Panc1 (cell line): ENCODE measurements around the gene TFEB. TPM values are rescaled to one million over a fixed set of nuclear protein-coding genes. Genes with fewer than 3 reads are reported as not detected.

ENCODE experiments used
- ATAC-seq: fragments of 200-7000 bp; cut with Tn5 transposase; 2 replicates; pipeline ENCODE4 v1.9.1; 2020; ENCODE audit warnings: mild to moderate bottlenecking, moderate library complexity
- BruUV-seq: library from RNA; stranded (reverse); fragments of 400-500 nt; replicated peaks from 2 replicates; lab custom pipeline; 2021; lab: Mats Ljungman, UMichigan
- CTCF ChIA-PET: fragments of 300-600 bp; sonication (Branson Sonifier 250); formaldehyde crosslinking; loops from one replicate; lab custom pipeline; 2022; ENCODE audit warnings: antibody characterized with exemption; lab: Charles Lee
- POLR2A ChIA-PET: fragments of 300-600 bp; sonication (Branson Sonifier 250); formaldehyde crosslinking; loops from one replicate; lab custom pipeline; 2022; ENCODE audit warnings: antibody characterized with exemption; lab: Charles Lee
- DNase-seq: peaks from one replicate; pipeline ENCODE4 v3.0.0-alpha.2; 2010; ENCODE audit warnings: low read depth, low spot score
- H3K27ac ChIP-seq: 2 replicates; pipeline ENCODE4 v1.5.1; 2011; ENCODE audit warnings: mild to moderate bottlenecking, low read length, inconsistent platforms
- H3K27me3 ChIP-seq: fragments of 200-500 bp; sonication (Bioruptor generic); 2 replicates; pipeline ENCODE4 v1.6.0; 2014; ENCODE audit warnings: low read length, inconsistent platforms; ENCODE audit not compliant: control insufficient read depth, insufficient read depth
- H3K36me3 ChIP-seq: fragments of 200-500 bp; sonication (Bioruptor generic); 2 replicates; pipeline ENCODE4 v1.5.1; 2014; ENCODE audit warnings: inconsistent platforms, mild to moderate bottlenecking, low read length, moderate library complexity; ENCODE audit not compliant: control insufficient read depth, insufficient read depth
- H3K4me1 ChIP-seq: 2 replicates; pipeline ENCODE4 v1.5.1; 2011; ENCODE audit warnings: inconsistent platforms, mild to moderate bottlenecking, low read length, moderate library complexity; ENCODE audit not compliant: control insufficient read depth, insufficient read depth
- H3K4me3 ChIP-seq, 2 experiments: 2 replicates each; pipeline ENCODE4 v1.5.1; 2011 to 2012; ENCODE audit warnings: low read depth in 2 of 2, low read length in 2 of 2, mild to moderate bottlenecking in 2 of 2, inconsistent platforms in 1 of 2, moderate library complexity in 1 of 2
- H3K9me3 ChIP-seq: fragments of 200-500 bp; sonication (Bioruptor generic); 2 replicates; pipeline ENCODE4 v1.5.1; 2014; ENCODE audit warnings: low read depth, mild to moderate bottlenecking, inconsistent platforms, low read length, moderate library complexity; ENCODE audit not compliant: control insufficient read depth, insufficient read depth
- POLR2AphosphoS5 ChIP-seq: IDR thresholded peaks from 2 replicates; pipeline ENCODE4 v1.6.1; 2012; ENCODE audit warnings: mild to moderate bottlenecking, low read depth, low read length, moderate library complexity
- REST ChIP-seq, 2 experiments: IDR thresholded peaks; 2 replicates each; pipeline ENCODE4 v1.6.1; 2011 to 2012; ENCODE audit warnings: low read depth in 2 of 2, control low read depth in 1 of 2, low read length in 1 of 2, mild to moderate bottlenecking in 1 of 2, moderate library complexity in 1 of 2; ENCODE audit not compliant: insufficient read depth in 1 of 2
- SIN3A ChIP-seq: IDR thresholded peaks from 2 replicates; pipeline ENCODE4 v1.6.1; 2012; ENCODE audit warnings: low read depth, mild to moderate bottlenecking, low read length, moderate library complexity, borderline replicate concordance; ENCODE audit not compliant: insufficient read depth
- TCF7L2 ChIP-seq: IDR thresholded peaks from 2 replicates; pipeline ENCODE4 v1.6.1; 2011; ENCODE audit warnings: mild to moderate bottlenecking, low read depth, low read length, inconsistent platforms
- in situ Hi-C: cut with HindIII; loops from 2 replicates; pipeline ENCODE4 v1.10.0; 2016; ENCODE audit warnings: low sequenced_read_pairs, low pct_unique_long_range_greater_than_20kb
- intact Hi-C: fragments of 100-400 bp; cut with micrococcal nuclease; formaldehyde crosslinking; loops from one replicate; pipeline ENCODE4 v1.10.0; 2022; ENCODE audit not compliant: unreplicated experiment
- total RNA-seq: library from RNA; stranded (reverse); gene quantifications from one replicate; pipeline ENCODE4 v1.2.1, GENCODE V29; 2021; ENCODE audit not compliant: unreplicated experiment
- TF ChIP-seq, protein P1 (sequence below): fragments of 450-650 bp; IDR thresholded peaks from 2 replicates; pipeline ENCODE4 v1.5.1; 2017; ENCODE audit warnings: mild to moderate bottlenecking

The TFEB gene
- total RNA-seq, 1 experiment from 2014 or later, result 13.3 TPM

GRCh38 chr6:41680182-41680965, 55.0 kb downstream of the TFEB start:
- Histone ChIP-seq H3K27ac (no peak overlapping the region), H3K27me3 (no peaks in the 10 kb centered on the region), H3K4me1 (no peaks in the 10 kb centered on the region; the same call in none of the 2 replicates), H3K4me3 (no peak overlapping the region), H3K36me3 (no peaks in the 10 kb centered on the region), H3K9me3 (no peaks in the 10 kb centered on the region)
- intact Hi-C loops, result loop anchor here (10.0 kb wide), 1 partner anchor 256 kb away; no protein-coding TSS in a partner anchor
- ChIA-PET CTCF (interaction anchor here (0.7 to 1.2 kb wide), 2 partner anchors 12 to 78 kb away, joined by 3 to 4 read pairs; no protein-coding TSS in a partner anchor), POLR2A (interaction anchor here (0.6 kb wide), 1 partner anchor 306 kb away, joined by 3 read pairs; no protein-coding TSS in a partner anchor)
- TF ChIP-seq SIN3A, result no peak
- TF ChIP-seq, protein P1, sequence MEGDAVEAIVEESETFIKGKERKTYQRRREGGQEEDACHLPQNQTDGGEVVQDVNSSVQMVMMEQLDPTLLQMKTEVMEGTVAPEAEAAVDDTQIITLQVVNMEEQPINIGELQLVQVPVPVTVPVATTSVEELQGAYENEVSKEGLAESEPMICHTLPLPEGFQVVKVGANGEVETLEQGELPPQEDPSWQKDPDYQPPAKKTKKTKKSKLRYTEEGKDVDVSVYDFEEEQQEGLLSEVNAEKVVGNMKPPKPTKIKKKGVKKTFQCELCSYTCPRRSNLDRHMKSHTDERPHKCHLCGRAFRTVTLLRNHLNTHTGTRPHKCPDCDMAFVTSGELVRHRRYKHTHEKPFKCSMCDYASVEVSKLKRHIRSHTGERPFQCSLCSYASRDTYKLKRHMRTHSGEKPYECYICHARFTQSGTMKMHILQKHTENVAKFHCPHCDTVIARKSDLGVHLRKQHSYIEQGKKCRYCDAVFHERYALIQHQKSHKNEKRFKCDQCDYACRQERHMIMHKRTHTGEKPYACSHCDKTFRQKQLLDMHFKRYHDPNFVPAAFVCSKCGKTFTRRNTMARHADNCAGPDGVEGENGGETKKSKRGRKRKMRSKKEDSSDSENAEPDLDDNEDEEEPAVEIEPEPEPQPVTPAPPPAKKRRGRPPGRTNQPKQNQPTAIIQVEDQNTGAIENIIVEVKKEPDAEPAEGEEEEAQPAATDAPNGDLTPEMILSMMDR, result no peak
- no peak for TF ChIP-seq REST (IDR thresholded peaks at IDR 0.05; ENCODE audit: insufficient read depth in 1 of 2, low read depth in 2 of 2, low read length in 1 of 2)
- TF ChIP-seq TCF7L2, result no peak
- no peak for TF ChIP-seq POLR2AphosphoS5
- BruUV-seq, result no TSS peak
- in situ Hi-C loops, result no loop called here
- DNase-seq (no peak), ATAC-seq (no peak)

- TF ChIP-seq SIN3A (no peak), REST (IDR thresholded peaks at IDR 0.05; ENCODE audit: insufficient read depth in 1 of 2, low read depth in 2 of 2, low read length in 1 of 2) (no peak), TCF7L2 (no peak), POLR2AphosphoS5 (no peak)
- TF ChIP-seq, protein P1, result no peak
- no TSS peak for BruUV-seq
- Histone ChIP-seq H3K27ac (no peak overlapping the region), H3K27me3 (no peaks in the 10 kb centered on the region), H3K9me3 (no peaks in the 10 kb centered on the region), H3K4me3 (no peak overlapping the region), H3K36me3 (no peaks in the 10 kb centered on the region), H3K4me1 (no peaks in the 10 kb centered on the region; the same call in none of the 2 replicates)
- POLR2A ChIA-PET, result interaction anchor here (0.6 kb wide), 1 partner anchor 305 kb away, joined by 3 read pairs; no protein-coding TSS in a partner anchor
- intact Hi-C loops (loop anchor here (10.0 kb wide), 1 partner anchor 255 kb away; no protein-coding TSS in a partner anchor), in situ Hi-C loops (no loop called here)
- DNase-seq, result no peak
- no peak for ATAC-seq
- CTCF ChIA-PET, result interaction anchor here (1.2 kb wide), 1 partner anchor 77 kb away, joined by 4 read pairs; no protein-coding TSS in a partner anchor
Observed at GRCh38 chr6:41679696-41680095, 55.7 kb downstream of the TFEB start.
